GM13977 (cell line): Measurements from ENCODE around the gene SEMA4A.
A peak's percentile ranks its signal among the peaks of the same experiment; 100 is the strongest.

Experiments
- DNase-seq: peaks from one replicate; pipeline ENCODE4 v3.0.0; 2012; ENCODE audit warnings: low spot score
- CTCF ChIP-seq: IDR thresholded peaks from 2 replicates; pipeline ENCODE4 v1.5.1; 2012; ENCODE audit warnings: mild to moderate bottlenecking, control low read depth; ENCODE audit not compliant: insufficient read depth; ENCODE audit errors: extremely low read depth, missing control alignments
- in situ Hi-C: fragments of 300-500 bp; cut with MboI; formaldehyde crosslinking; loops from one replicate; pipeline ENCODE4 v1.12.0; 2022; ENCODE audit warnings: low sequenced_read_pairs, low pct_unique_long_range_greater_than_20kb, mixed read lengths, inconsistent platforms; ENCODE audit not compliant: unreplicated experiment

SEMA4A gene

DNA sequence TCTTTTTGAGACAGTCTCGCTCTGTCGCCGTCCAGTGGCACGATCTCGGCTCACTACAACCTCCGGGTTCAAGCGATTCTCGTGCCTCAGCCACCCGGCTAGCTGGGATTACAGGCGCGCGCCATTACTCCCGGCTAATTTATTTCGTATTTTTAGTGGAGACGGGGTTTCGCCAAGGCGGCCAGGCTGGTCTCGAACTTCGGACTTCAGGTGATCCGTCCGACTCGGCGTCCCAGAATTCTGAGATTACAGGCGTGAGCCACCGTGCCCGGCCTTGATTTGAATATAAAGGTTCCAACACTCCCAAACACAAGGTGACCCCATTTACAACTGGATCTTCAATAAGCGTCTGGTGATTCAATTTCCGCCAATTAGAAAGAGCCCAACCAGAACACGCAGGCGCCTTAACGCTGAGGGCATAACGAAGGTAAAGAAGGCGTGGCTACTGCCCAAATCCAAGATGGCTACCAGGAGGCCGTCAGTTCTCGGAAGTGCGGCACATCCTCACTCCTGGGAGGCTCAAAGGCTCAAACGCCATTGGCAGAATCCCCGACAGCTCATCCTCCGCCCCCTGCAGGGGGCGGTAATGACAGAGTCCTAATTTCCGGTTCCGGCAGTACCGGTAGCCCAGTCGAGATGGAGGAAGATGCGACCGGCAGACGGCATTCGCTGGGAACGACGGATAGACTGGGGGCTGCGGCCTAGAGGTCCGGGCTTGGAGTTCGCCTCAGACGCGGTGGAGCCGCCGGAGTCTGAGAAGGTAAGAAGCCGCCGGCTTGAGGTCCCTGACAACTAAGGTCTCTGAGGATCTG, 40.3 kb downstream of the SEMA4A start, which contains the start of gene SLC25A44:
Gene SLC25A44, plus strand, starts transcription at position 617 of the 812 bp plus-strand sequence. CDS start 5,744 bp downstream, outside the sequence.
- in situ Hi-C loops, result no loop called here
- DNase-seq, result peak; percentile 91
- TF ChIP-seq CTCF, result peak; percentile 31

- TF ChIP-seq CTCF, result no peak
- in situ Hi-C loops, result no loop called here
- DNase-seq, result no peak
Measured at GRCh38 chr1:156194300-156194652, 40.9 kb downstream of the SEMA4A start.

DNA sequence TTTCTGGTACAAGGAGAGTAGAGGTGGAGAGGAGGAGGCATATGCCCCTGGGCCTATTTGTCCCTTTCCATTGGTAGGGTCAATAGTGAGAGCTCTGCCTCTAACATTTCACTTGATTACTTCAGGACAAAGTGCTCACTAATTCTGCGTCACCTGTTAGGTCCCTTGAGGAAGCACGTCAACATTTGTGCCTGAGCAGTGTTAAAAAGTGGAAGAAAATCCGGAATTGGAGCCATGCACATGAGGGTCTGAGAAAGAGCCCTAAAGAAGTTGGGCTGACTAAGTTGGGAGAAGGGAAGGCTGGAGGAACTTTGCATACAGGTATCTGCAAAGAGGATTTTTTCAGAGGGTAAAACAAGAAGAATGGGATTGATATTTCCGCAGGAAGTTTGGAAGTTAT, 42.5 kb downstream of the SEMA4A start:
- DNase-seq, result no peak
- in situ Hi-C loops, result no loop called here
- no peak for TF ChIP-seq CTCF

DNA sequence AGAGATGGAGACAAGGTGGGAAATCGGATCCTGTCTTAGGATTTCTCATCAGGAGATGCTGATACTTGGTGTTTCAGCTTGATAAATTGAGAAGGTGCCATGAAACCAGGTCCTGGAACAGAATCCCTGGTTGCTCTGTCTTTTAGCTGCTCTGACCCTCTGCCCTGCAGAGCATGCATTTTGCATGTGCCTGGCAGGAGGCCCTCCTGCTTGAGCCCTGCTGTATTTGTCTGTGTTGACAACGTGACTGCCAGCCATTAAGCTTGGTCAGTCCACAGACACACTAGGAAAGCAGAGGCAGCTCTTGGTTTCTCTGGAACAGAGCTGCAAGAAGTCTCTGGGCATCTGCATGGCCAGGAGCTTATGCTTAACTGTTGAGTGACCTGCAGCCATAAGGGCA, 43.1 kb downstream of the SEMA4A start:
- TF ChIP-seq CTCF, result no peak
- in situ Hi-C loops, result no loop called here
- DNase-seq, result no peak

GRCh38 chr1:156198831-156199349, 45.5 kb downstream of the SEMA4A start:
- no peak for TF ChIP-seq CTCF
- DNase-seq, result peak; percentile 56
- in situ Hi-C loops, result no loop called here

- in situ Hi-C loops, result no loop called here
- no peak for DNase-seq
- TF ChIP-seq CTCF, result no peak
Measured at GRCh38 chr1:156200044-156200443, 46.7 kb downstream of the SEMA4A start.

DNA sequence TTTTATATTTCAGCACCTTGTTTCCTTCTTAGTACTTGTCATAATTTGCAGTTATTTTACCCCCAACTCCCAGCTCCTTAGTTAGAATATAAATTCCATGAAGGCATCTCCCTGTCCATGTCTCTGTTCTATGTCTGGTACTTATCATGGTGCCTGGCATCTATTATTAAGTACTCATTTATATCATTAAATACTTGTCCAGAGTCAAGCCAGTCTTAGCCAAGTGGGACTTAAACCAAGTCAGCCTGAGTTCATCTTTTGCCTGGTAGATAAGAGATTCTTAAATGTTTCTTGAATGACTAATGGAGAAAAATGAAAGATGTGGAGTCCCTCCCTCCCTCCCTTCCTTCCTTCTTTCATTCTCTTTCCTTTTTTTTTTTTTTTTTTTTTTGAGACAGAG, 49.9 kb downstream of the SEMA4A start:
- in situ Hi-C loops, result no loop called here
- TF ChIP-seq CTCF, result no peak

More for the DNA sequence above, 49.9 kb downstream of the SEMA4A start:
- no peak for DNase-seq
